GM19467 (cell line): Measurements from ENCODE around the gene PKP2.
"Not testable (repeated sequence)": the region's sequence is repeated elsewhere in the genome, so short reads cannot be mapped to it uniquely, and the experiment has no call there.

Experiments
- ATAC-seq: cut with Tn5 transposase; IDR thresholded peaks from one replicate; pipeline ENCODE4 v1.9.1; 2021; ENCODE audit warnings: mild to moderate bottlenecking, moderate library complexity; ENCODE audit not compliant: unreplicated experiment

The PKP2 gene

GRCh38 chr12:32864731-32865130, 31.8 kb downstream of the PKP2 start:
- ATAC-seq, result no peak

- no peak for ATAC-seq
Measured at GRCh38 chr12:32863128-32863527, 33.4 kb downstream of the PKP2 start.

GRCh38 chr12:32861658-32862057, 34.9 kb downstream of the PKP2 start:
- not testable (repeated sequence) for ATAC-seq

- no peak for ATAC-seq
Measured at GRCh38 chr12:32860192-32860591, 36.4 kb downstream of the PKP2 start.

- ATAC-seq, result no peak
Measured at GRCh38 chr12:32859389-32859788, 37.2 kb downstream of the PKP2 start.

GRCh38 chr12:32854716-32855115, 41.9 kb downstream of the PKP2 start:
- no peak for ATAC-seq

GRCh38 chr12:32854097-32854496, 42.5 kb downstream of the PKP2 start:
- ATAC-seq, result no peak

- no peak for ATAC-seq
Measured at GRCh38 chr12:32847287-32847686, 49.3 kb downstream of the PKP2 start.

GRCh38 chr12:32846053-32846452, 50.5 kb downstream of the PKP2 start:
- ATAC-seq, result no peak

GRCh38 chr12:32843528-32844095, 53.0 kb downstream of the PKP2 start:
- no peak for ATAC-seq

- ATAC-seq, result no peak
Measured at GRCh38 chr12:32841061-32841460, 55.5 kb downstream of the PKP2 start.

- no peak for ATAC-seq
Measured at GRCh38 chr12:32839828-32840227, 56.7 kb downstream of the PKP2 start.

GRCh38 chr12:32837974-32838373, 58.6 kb downstream of the PKP2 start:
- ATAC-seq, result no peak

- no peak for ATAC-seq
Measured at GRCh38 chr12:32836710-32837109, 59.9 kb downstream of the PKP2 start.

- no peak for ATAC-seq
Measured at GRCh38 chr12:32834122-32834521, 62.5 kb downstream of the PKP2 start.

- ATAC-seq, result no peak
Measured at GRCh38 chr12:32828552-32828951, 68.0 kb downstream of the PKP2 start.

GRCh38 chr12:32828120-32828519, 68.5 kb downstream of the PKP2 start:
- ATAC-seq, result no peak

- no peak for ATAC-seq
Measured at GRCh38 chr12:32826807-32827412, 69.7 kb downstream of the PKP2 start.

GRCh38 chr12:32824596-32824995, 72.0 kb downstream of the PKP2 start:
- ATAC-seq, result no peak

GRCh38 chr12:32822344-32822743, 74.2 kb downstream of the PKP2 start:
- ATAC-seq, result no peak

- no peak for ATAC-seq
Measured at GRCh38 chr12:32821710-32822109, 74.9 kb downstream of the PKP2 start.

- ATAC-seq, result no peak
Measured at GRCh38 chr12:32821293-32821692, 75.3 kb downstream of the PKP2 start.

GRCh38 chr12:32820376-32820931, 76.1 kb downstream of the PKP2 start:
- no peak for ATAC-seq
